Peyer's patch (tissue), 4 donors: ENCODE results near the gene OR5L1.

Experiments used
- CTCF ChIP-seq, 6 experiments: fragments of 450-650 bp in 4 of 6; fragments of 200-600 bp in 2 of 6; sonication (generic) in 1 of 6; IDR thresholded peaks; one replicate each; pipeline ENCODE4 v1.5.1; 2017 to 2019; ENCODE audit warnings: antibody characterized with exemption in 6 of 6, mild to moderate bottlenecking in 3 of 6, moderate library complexity in 1 of 6
- POLR2A ChIP-seq, 2 donors: fragments of 450-650 bp; IDR thresholded peaks; one replicate each; pipeline ENCODE4 v1.5.1; 2017; ENCODE audit warnings: antibody characterized with exemption in 2 of 2, mild to moderate bottlenecking in 2 of 2, moderate library complexity in 2 of 2

GRCh38 chr11:55849037-55849436 is 37.9 kb downstream of the OR5L1 start:
- no peak for TF ChIP-seq POLR2A (IDR thresholded peaks at IDR 0.05)
- no peak for TF ChIP-seq CTCF (IDR thresholded peaks at IDR 0.05)
